Body of pancreas (tissue), 4 donors: ENCODE measurements around the gene COQ5. TPM values are rescaled to one million over a fixed set of nuclear protein-coding genes. Genes with fewer than 3 reads are reported as not detected.
A peak's percentile ranks its signal among the peaks of the same experiment; 100 is the strongest.

Experiments used
- ATAC-seq: fragments of 150-250 bp; one replicate; pipeline ENCODE4 v1.9.1; 2016
- DNase-seq, 4 donors: peaks; one replicate each; pipeline ENCODE4 v3.0.0-alpha.2; 2019
- H3K27ac ChIP-seq, 4 donors: fragments of 200-600 bp; sonication (generic); 1 replicate in 3 of 4; 2 replicates in 1 of 4; pipeline versions ENCODE4 v1.5.1 to v1.6.1; 2016 to 2019; ENCODE audit warnings: mild to moderate bottlenecking in 1 of 4, mixed read lengths in 1 of 4, moderate library complexity in 1 of 4
- H3K27me3 ChIP-seq, 2 donors: fragments of 200-600 bp; sonication (generic); one replicate each; pipeline ENCODE4 v1.6.0; 2016; ENCODE audit warnings: mild to moderate bottlenecking in 1 of 2
- H3K36me3 ChIP-seq, 2 donors: fragments of 200-600 bp; sonication (generic); replicated peaks in 1 of 2; 2 replicates each; pipeline ENCODE4 v1.5.1; 2016; ENCODE audit warnings: low read depth in 2 of 2; ENCODE audit not compliant: insufficient read depth in 1 of 2
- H3K4me1 ChIP-seq: fragments of 200-600 bp; sonication (generic); one replicate; pipeline ENCODE4 v1.6.0; 2016
- H3K4me3 ChIP-seq, 2 donors: fragments of 200-600 bp; sonication (generic); 1 replicate in 1 of 2; 2 replicates in 1 of 2; pipeline ENCODE4 v1.5.1; 2016 to 2019
- H3K9me3 ChIP-seq, 3 donors: fragments of 200-600 bp; sonication (generic); 1 replicate in 2 of 3; 2 replicates in 1 of 3; pipeline ENCODE4 v1.5.1; 2016
- CTCF ChIP-seq, 7 experiments: fragments of 450-650 bp in 4 of 7; fragments of 200-600 bp in 3 of 7; sonication (generic) in 3 of 7; IDR thresholded peaks; one replicate each; pipeline ENCODE4 v1.5.1; 2016 to 2019; ENCODE audit warnings: antibody characterized with exemption in 7 of 7
- POLR2A ChIP-seq, 3 donors: fragments of 450-650 bp; IDR thresholded peaks; one replicate each; pipeline ENCODE4 v1.6.1; 2016; ENCODE audit warnings: antibody characterized with exemption in 3 of 3, mild to moderate bottlenecking in 2 of 3
- WGBS, 2 donors: methylation state at CpG; one replicate each; pipeline ENCODE4 v1.1.5; 2017; 5-methylcytosine and 5-hydroxymethylcytosine counted together
- intact Hi-C: fragments of 100-400 bp; cut with DNase I; formaldehyde crosslinking; loops from one replicate; pipeline ENCODE4 v1.15.1; 2023
- total RNA-seq, 2 donors: library from RNA; depleted of rRNA; stranded (reverse); fragments of >200 nt; gene quantifications; one replicate each; pipeline ENCODE4 v1.1.0, GENCODE V29; 2016

The COQ5 gene
- total RNA-seq, 2 donors from 2014 or later: 9.6 to 24.1 TPM

- intact Hi-C loops: no loop called here
- Histone ChIP-seq H3K36me3 (no peaks in the 10 kb centered on the region), H3K9me3 (no peaks in the 10 kb centered on the region), H3K27me3 (no peaks in the 10 kb centered on the region), H3K4me3 (no peak overlapping the region), H3K27ac (no peak overlapping the region), H3K4me1 (peaks cover 16% of the 10 kb centered on the region)
- ATAC-seq (no peak), DNase-seq (no peak)
- TF ChIP-seq POLR2A (IDR thresholded peaks at IDR 0.05) (no peak), CTCF (IDR thresholded peaks at IDR 0.05) (no peak)
Observed at GRCh38 chr12:120472521-120472920, 56.4 kb downstream of the COQ5 start.

- ATAC-seq: peak; percentile 2
- H3K27ac ChIP-seq: peak overlapping the region; percentile 81 to 95 (median 88)
- intact Hi-C loops: no loop called here
- no peaks in the 10 kb centered on the region for H3K27me3 ChIP-seq
- H3K4me3 ChIP-seq: peak overlapping the region; percentile 27 to 53
- H3K4me1 ChIP-seq: peaks cover 37% of the 10 kb centered on the region
- H3K36me3 ChIP-seq: no peaks in the 10 kb centered on the region
- H3K9me3 ChIP-seq: no peaks in the 10 kb centered on the region
- no peak for TF ChIP-seq POLR2A (IDR thresholded peaks at IDR 0.05)
- no peak for TF ChIP-seq CTCF (IDR thresholded peaks at IDR 0.05)
- no peak for DNase-seq
- WGBS, 2 donors: 64 to 76% methylated on average over 21 to 26 of the region's 26 CpGs
Observed at GRCh38 chr12:120470150-120470784, 58.7 kb downstream of the COQ5 start.

GRCh38 chr12:120469450-120470149 is 59.4 kb downstream of the COQ5 start, which contains the start of gene SRSF9:
SRSF9 (minus strand) TSS chr12:120469748; CDS start chr12:120469609, 139 bp downstream.
- DNase-seq: peak; percentile 94 to 96 (median 95)
- Histone ChIP-seq H3K9me3 (no peaks in the 10 kb centered on the region), H3K36me3 (peaks cover 0 to 3% of the 10 kb centered on the region in 2 donors), H3K4me3 (peak within 1 kb of the TSS; percentile 90 to 93), H3K27me3 (no peaks in the 10 kb centered on the region), H3K27ac (peak within 1 kb of the TSS; percentile 81 to 95 (median 88)), H3K4me1 (peaks cover 37% of the 10 kb centered on the region)
- WGBS, 2 donors: 0% methylated on average over 65 of the region's 88 CpGs; no CpG with 5 or more reads in 1 of the 2 donors
- TF ChIP-seq CTCF (IDR thresholded peaks at IDR 0.05) (peak; percentile 79 to 99 (median 93)), POLR2A (IDR thresholded peaks at IDR 0.05) (peak in 2 of 3 donors; percentile 66 to 68)
- intact Hi-C loops: no loop called here
- peak; percentile 93 for ATAC-seq

GRCh38 chr12:120468821-120469449 is 60.0 kb downstream of the COQ5 start:
- ATAC-seq (peak; percentile 9), DNase-seq (peak; percentile 8 to 53 (median 31))
- peaks cover 37% of the 10 kb centered on the region for H3K4me1 ChIP-seq
- intact Hi-C loops: no loop called here
- TF ChIP-seq CTCF (IDR thresholded peaks at IDR 0.05) (no peak), POLR2A (IDR thresholded peaks at IDR 0.05) (no peak)
- WGBS, 2 donors: 0% methylated on average over 14 to 46 of the region's 57 CpGs
- peak overlapping the region; percentile 81 to 95 (median 88) for H3K27ac ChIP-seq
- peaks cover 3 to 8% of the 10 kb centered on the region in 2 donors for H3K36me3 ChIP-seq
- no peaks in the 10 kb centered on the region for H3K9me3 ChIP-seq
- peak overlapping the region; percentile 90 to 93 for H3K4me3 ChIP-seq
- no peaks in the 10 kb centered on the region for H3K27me3 ChIP-seq
